HG03108 (cell line): ENCODE data around the gene LRRC19.
A peak's percentile ranks its signal among the peaks of the same experiment; 100 is the strongest.

Experiments used
- ATAC-seq: cut with Tn5 transposase; IDR thresholded peaks from one replicate; pipeline ENCODE4 v1.9.1; 2021; ENCODE audit warnings: moderate library complexity; ENCODE audit not compliant: unreplicated experiment

The LRRC19 gene

DNA sequence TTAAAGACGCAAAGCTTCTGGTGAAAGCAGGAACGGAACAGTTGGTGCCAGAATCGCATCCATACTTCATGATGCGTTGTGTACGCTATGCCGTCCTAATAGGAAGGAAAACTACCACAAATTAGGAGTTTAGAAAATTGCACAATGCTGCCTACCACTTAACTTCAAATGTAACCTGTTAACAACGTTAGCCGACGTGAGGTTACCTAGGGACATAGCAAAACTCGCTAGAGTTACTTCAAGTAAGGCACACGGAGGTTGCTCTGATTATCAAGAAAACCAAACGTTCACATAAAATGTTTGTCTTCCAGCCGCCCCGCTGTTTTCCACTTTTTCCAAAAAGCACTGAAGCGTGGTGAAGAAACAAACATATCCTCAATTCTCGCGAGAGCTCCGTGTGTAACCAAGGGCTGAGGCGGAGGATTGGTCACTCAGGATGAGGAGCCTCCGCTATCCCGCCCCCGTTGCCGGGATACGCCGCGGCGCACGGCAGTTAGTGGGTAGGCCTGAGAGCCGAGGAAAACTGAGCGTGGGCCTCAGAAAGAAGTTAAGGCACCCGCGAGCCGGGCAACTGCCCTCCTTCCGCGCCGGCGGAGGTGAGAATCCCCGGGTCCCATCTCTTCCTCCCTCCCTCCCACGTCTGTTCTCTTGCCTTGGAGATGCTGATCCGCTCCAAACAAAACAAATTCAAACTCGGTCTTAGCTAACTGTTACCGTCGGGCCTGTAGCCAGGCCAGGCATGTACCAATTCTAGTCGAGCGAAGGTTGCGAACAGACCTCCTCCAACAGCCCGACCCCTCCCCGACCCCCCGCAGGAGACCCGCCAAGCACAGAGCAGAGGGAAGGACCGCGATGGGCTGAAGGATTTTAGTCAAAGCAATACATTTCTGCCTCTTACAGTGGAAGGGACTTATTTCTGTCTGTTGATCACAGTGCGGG, 49.3 kb downstream of the LRRC19 start, which contains the start of gene IFT74:
TSS of gene IFT74 (plus strand) at position 492 of the 939 bp plus-strand sequence. CDS start 5,556 bp downstream, outside the sequence.
- ATAC-seq, result peak; percentile 99

DNA sequence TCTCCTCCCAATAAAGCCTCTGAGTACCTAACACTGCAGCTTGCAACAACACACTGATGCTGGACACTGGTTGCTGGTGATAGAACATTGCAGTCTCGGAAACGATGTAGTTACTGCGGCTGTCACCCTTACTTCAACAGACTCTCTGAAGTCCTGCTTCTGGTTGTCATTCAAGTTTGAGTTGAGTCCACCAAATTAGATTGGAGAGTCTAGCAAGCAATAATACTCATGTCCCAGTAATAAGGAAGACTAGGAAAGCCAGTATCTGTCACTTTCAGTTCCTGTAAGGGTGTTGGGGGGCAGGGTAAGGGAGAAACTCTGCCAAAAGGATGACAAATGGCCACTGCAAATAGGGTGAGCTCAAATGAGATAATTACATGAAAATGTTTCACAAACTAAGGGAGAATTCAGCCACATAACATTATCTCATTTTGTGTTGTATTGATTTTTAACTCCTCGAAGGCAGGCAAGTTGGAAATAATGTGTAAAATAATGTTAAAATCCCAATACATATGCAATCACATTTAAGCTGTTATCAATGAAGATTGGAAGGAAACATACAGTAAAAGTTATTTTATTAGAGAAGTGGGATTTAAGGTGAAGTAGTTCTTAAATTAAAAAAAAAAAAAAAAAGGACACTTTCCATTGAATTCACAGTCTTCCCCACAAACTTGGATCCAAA, 50.1 kb downstream of the LRRC19 start:
- peak; percentile 22 for ATAC-seq

DNA sequence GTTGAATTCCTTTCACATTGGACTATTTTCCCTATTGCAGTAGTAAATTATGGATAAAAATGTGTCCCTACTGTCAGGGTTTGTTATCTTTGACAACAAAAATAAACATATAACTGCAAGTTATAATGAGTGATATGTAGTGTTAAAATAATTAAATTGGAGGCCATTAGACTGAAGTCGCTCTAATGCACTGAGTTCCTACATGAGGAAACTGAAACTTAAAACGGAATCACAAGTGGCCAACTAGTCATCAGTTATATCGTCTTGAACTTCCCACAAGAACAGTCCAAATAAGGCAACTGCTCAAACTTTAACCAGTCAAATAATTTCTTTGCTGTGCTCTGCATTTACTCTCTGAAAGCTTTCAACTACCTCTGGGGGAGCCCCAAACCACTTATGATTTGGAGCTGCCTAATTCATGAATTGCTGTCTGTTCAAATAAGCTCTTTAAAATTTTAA, 51.4 kb downstream of the LRRC19 start:
- no peak for ATAC-seq

DNA sequence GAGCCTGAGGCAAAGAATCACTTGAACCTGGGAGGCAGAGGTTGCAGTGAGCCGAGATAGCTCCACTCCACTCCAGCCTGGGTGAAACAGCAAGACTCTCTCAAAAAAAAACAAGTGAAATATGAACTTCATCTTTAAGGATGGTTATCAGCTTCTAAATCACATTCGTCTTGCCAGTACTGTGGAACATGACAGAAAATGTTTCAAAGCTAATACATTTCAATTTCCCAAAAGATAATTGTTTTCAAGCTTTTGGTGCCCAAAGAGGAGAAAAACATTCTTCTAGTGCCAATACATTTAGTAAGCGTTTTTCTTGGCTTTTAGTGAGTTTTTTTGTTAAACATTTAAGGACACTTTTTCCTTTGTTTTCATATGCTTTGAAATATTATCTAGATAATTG, 53.7 kb downstream of the LRRC19 start:
- ATAC-seq, result no peak

DNA sequence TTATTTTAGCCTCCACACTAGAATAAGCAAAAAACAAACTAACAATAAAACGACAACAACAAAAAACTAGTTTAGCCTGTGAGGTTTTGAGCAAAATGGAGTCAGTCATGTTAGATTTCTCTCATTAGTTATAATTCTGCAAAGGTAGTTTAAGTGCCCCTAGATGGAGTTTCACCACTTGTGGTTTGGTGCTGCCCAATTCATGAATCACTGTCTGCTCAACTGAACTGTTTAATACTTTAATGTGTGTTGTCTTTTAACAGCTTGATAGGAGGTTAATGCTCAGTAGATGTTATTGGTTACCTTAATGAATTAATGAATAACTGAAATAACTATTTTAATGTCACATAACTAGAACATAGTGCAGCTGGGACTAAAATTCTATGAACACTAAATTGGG, 55.0 kb downstream of the LRRC19 start:
- ATAC-seq, result no peak

DNA sequence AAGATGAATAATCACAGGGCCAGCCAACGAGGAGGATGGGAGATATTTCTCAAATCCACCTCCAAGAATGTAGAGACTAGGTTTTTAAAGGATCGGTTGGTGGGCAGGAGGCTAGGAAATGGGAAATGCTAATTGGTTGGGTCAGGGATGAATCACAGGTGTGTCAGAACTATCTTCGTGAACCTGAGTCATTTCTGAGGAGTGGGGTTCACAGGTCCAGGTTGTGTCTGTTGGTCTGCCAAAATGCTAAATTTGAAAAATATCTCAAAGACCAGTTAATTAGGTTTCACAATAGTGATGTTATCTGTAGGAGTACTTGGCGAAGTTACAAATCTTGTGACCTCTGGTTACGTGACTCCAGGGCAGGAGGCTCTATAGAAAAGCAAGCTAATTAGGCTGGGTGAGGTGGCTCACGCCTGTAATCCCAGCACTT, 55.8 kb downstream of the LRRC19 start:
- no peak for ATAC-seq

DNA sequence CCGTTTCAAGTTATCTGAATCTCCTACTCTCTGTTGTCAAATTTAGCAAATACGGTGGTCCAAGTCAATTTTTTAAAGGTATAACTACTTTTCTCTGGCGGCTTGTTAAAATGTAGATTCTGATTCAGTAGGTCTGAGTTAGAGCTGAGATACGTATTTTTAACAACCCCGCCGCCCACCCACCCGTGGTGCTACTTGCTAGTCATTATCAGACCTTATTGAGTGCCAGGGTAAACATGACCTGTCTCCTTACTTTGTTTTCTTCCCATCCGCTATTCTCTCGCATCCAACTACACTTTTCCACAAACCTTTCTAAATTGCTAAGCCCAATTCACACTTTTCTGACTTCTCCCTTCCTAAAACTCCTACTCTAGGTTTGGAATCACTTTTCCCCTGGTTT, 57.7 kb downstream of the LRRC19 start:
- no peak for ATAC-seq

DNA sequence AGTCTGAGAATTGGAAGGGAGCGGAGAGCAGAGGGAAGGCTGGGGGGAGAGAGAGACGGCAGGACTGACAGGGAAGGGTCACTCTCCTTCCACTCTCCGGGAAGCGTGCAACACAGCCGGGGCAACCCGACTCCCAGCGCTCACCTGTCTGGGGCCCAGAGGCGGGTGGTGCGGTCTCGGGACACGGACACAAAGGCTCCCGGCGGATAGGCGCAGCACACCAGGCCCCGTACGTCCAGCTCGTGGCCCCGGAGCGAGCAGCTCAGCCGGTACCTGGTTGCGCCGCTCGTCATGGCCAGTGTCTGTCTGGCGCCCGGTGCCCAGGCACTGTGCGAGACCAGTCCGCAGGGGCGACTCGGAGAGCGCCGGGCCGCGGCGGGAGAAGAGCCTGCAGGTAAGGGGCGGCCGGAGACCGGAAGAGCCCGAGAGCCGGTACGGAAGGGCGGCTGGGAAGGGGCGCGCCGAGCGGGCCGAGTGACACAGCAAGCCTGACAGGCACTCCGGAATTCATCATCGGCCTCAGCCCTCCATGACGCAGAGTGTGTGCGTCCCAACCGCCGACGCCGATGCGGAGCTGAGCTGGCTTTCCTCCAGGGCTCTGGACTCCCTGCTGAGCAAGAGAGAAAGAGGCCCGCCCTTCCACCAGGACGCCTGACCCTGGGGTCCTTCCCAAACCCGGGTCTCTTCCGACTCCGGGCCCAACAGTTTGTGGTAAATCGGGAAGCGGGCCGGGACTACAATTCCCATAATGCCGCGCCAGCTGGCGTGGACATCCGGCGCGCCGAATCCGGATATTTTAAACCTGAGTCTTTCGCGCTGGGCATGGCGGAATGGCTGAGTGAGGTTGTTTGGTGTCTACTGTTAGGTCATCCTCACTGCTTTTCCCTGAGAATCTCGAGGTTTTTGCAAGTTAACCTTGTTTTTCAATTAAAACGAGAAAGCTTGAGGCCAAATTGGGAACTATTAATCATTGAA, 58.4 kb downstream of the LRRC19 start, which contains the start of gene PLAA:
TSS of gene PLAA (minus strand) at position 490 of the 975 bp plus-strand sequence. CDS start at position 293, 197 bp downstream.
- peak; percentile 98 for ATAC-seq

DNA sequence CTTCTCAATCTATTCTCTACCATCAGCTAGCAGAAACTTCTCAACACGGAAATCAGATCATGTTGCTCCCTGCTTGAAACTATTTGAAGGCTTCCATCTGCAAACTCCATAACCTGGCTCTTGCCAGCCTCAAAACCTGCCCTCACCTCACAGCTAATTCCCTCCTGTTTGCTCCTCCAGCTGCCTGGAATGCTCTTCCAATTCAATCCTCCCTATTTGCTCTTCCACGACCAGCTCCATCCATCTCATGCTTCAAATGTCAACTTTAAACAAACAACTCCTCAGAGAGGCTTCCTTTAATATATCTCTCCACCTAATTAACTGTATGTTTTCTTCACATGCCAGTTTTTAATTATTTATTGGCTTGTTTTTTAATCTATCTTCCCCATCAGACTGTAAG, 59.9 kb downstream of the LRRC19 start:
- ATAC-seq, result no peak
